ENCODE data around the gene VAMP1. TPM values are rescaled to one million over a fixed set of nuclear protein-coding genes. Genes with fewer than 3 reads are reported as not detected.
A peak's percentile ranks its signal among the peaks of the same experiment; 100 is the strongest.

Gene VAMP1
- total and polyA plus RNA-seq, 2 experiments from 2014 or later = 13.9 to 16.1 TPM

DNA sequence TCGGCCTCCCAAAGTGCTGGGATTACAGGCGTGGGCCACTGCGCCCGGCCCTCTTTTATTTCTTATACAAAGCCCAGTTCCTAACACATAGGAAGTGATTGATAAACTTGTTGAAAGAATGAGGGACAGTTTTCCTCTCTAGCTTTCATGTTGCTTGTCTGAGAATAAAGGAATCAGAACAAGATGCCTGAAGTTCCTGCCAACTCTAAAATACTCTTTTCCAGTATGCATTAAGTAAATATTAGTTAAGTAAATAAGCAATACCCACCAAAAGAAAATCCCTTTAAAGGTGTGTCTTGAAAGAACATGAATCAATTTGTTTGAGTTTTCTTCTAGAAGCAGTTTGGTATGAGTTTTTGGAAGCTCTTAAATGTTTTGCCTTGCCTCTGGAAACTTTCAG lies 50.1 kb downstream of the VAMP1 start:
- Mint-ChIP-seq H3K27me3 (ENCODE audit: insufficient read depth, low read depth, poor library complexity) (peaks cover 8% of the 10 kb centered on the region), H3K4me3 (no peak overlapping the region), H3K36me3 (ENCODE audit: low read depth) (no peaks in the 10 kb centered on the region), H3K27ac (no peak overlapping the region), H3K9me3 (no peaks in the 10 kb centered on the region), H3K4me1 (peaks cover 5% of the 10 kb centered on the region; the same call in 2 of the 3 replicates)
- Histone ChIP-seq H3K4me3 (no peak overlapping the region), H3K36me3 (ENCODE audit: insufficient read depth) (no peaks in the 10 kb centered on the region), H3K27me3 (ENCODE audit: insufficient read depth) (no peaks in the 10 kb centered on the region), H3K4me1 (ENCODE audit: insufficient read depth) (no peaks in the 10 kb centered on the region), H3K9me2 (ENCODE audit: insufficient read depth) (no peaks in the 10 kb centered on the region), H3F3A (replicated peaks; ENCODE audit: low read depth) (no peaks in the 10 kb centered on the region), H3K27ac (ENCODE audit: low read depth) (no peak overlapping the region), H3K4me2 (no peak overlapping the region), H3K79me2 (replicated peaks; ENCODE audit: insufficient read depth) (no peaks in the 10 kb centered on the region), H2AFZ (0 out of 2 replicates have a peak overlapping the region, but pooled peaks have one; percentile 29), H4K20me1 (replicated peaks; ENCODE audit: insufficient read depth) (no peaks in the 10 kb centered on the region)
- DNase-seq (ENCODE audit: low spot score) (no peak), ATAC-seq (no peak)
- TF ChIP-seq EZH2phosphoT487 (IDR thresholded peaks at IDR 0.05; ENCODE audit: unreplicated experiment) = no peak
- TF ChIP-seq, protein P1, sequence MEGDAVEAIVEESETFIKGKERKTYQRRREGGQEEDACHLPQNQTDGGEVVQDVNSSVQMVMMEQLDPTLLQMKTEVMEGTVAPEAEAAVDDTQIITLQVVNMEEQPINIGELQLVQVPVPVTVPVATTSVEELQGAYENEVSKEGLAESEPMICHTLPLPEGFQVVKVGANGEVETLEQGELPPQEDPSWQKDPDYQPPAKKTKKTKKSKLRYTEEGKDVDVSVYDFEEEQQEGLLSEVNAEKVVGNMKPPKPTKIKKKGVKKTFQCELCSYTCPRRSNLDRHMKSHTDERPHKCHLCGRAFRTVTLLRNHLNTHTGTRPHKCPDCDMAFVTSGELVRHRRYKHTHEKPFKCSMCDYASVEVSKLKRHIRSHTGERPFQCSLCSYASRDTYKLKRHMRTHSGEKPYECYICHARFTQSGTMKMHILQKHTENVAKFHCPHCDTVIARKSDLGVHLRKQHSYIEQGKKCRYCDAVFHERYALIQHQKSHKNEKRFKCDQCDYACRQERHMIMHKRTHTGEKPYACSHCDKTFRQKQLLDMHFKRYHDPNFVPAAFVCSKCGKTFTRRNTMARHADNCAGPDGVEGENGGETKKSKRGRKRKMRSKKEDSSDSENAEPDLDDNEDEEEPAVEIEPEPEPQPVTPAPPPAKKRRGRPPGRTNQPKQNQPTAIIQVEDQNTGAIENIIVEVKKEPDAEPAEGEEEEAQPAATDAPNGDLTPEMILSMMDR (conservative IDR thresholded peaks at IDR 0.05; ENCODE audit: low read depth in 2 of 2) = no peak
- no peak for TF ChIP-seq REST (IDR thresholded peaks at IDR 0.05; ENCODE audit: unreplicated experiment)
- no peak for TF ChIP-seq NANOG (IDR thresholded peaks at IDR 0.05; ENCODE audit: borderline replicate concordance)
- no peak for TF ChIP-seq STAT1 (IDR thresholded peaks at IDR 0.05; ENCODE audit: unreplicated experiment)

DNA sequence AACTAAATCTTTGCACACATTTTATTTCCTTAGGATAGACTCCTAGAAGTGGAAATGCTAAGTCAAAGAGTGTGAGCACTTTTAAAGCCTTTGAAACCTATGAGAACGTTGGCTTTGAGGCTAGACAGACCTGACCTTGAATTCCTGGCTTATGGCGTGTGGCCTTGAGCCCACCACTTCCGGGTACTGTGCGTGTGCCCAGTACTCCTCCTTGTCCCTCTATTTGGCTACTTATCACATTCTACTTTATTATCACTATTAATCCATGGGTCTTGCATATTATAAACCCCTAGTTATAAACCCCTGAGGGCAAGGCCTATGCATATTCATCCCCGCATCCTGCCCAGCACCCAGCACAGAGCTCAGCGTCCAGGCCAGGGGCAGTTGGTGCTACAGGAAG lies 51.7 kb downstream of the VAMP1 start:
- Mint-ChIP-seq H3K36me3 (ENCODE audit: low read depth) (no peaks in the 10 kb centered on the region), H3K27me3 (ENCODE audit: insufficient read depth, low read depth, poor library complexity) (peaks cover 6% of the 10 kb centered on the region), H3K9me3 (no peaks in the 10 kb centered on the region), H3K4me3 (no peak overlapping the region), H3K27ac (no peak overlapping the region), H3K4me1 (no peaks in the 10 kb centered on the region; the same call in 2 of the 3 replicates)
- ATAC-seq (no peak), DNase-seq (ENCODE audit: low spot score) (no peak)
- no peaks in the 10 kb centered on the region for H3K79me2 ChIP-seq (replicated peaks; ENCODE audit: insufficient read depth)
- H3K27me3 ChIP-seq (ENCODE audit: insufficient read depth) = no peaks in the 10 kb centered on the region
- no peak overlapping the region for H3K27ac ChIP-seq (ENCODE audit: low read depth)
- no peaks in the 10 kb centered on the region for H3K9me2 ChIP-seq (ENCODE audit: insufficient read depth)
- no peaks in the 10 kb centered on the region for H3F3A ChIP-seq (replicated peaks; ENCODE audit: low read depth)
- no peak overlapping the region for H3K4me3 ChIP-seq
- no peaks in the 10 kb centered on the region for H3K4me1 ChIP-seq (ENCODE audit: insufficient read depth)
- H4K20me1 ChIP-seq (replicated peaks; ENCODE audit: insufficient read depth) = no peaks in the 10 kb centered on the region
- H3K36me3 ChIP-seq (ENCODE audit: insufficient read depth) = no peaks in the 10 kb centered on the region
- H2AFZ ChIP-seq = no peak overlapping the region
- H3K4me2 ChIP-seq = no peak overlapping the region
- TF ChIP-seq, protein P2, sequence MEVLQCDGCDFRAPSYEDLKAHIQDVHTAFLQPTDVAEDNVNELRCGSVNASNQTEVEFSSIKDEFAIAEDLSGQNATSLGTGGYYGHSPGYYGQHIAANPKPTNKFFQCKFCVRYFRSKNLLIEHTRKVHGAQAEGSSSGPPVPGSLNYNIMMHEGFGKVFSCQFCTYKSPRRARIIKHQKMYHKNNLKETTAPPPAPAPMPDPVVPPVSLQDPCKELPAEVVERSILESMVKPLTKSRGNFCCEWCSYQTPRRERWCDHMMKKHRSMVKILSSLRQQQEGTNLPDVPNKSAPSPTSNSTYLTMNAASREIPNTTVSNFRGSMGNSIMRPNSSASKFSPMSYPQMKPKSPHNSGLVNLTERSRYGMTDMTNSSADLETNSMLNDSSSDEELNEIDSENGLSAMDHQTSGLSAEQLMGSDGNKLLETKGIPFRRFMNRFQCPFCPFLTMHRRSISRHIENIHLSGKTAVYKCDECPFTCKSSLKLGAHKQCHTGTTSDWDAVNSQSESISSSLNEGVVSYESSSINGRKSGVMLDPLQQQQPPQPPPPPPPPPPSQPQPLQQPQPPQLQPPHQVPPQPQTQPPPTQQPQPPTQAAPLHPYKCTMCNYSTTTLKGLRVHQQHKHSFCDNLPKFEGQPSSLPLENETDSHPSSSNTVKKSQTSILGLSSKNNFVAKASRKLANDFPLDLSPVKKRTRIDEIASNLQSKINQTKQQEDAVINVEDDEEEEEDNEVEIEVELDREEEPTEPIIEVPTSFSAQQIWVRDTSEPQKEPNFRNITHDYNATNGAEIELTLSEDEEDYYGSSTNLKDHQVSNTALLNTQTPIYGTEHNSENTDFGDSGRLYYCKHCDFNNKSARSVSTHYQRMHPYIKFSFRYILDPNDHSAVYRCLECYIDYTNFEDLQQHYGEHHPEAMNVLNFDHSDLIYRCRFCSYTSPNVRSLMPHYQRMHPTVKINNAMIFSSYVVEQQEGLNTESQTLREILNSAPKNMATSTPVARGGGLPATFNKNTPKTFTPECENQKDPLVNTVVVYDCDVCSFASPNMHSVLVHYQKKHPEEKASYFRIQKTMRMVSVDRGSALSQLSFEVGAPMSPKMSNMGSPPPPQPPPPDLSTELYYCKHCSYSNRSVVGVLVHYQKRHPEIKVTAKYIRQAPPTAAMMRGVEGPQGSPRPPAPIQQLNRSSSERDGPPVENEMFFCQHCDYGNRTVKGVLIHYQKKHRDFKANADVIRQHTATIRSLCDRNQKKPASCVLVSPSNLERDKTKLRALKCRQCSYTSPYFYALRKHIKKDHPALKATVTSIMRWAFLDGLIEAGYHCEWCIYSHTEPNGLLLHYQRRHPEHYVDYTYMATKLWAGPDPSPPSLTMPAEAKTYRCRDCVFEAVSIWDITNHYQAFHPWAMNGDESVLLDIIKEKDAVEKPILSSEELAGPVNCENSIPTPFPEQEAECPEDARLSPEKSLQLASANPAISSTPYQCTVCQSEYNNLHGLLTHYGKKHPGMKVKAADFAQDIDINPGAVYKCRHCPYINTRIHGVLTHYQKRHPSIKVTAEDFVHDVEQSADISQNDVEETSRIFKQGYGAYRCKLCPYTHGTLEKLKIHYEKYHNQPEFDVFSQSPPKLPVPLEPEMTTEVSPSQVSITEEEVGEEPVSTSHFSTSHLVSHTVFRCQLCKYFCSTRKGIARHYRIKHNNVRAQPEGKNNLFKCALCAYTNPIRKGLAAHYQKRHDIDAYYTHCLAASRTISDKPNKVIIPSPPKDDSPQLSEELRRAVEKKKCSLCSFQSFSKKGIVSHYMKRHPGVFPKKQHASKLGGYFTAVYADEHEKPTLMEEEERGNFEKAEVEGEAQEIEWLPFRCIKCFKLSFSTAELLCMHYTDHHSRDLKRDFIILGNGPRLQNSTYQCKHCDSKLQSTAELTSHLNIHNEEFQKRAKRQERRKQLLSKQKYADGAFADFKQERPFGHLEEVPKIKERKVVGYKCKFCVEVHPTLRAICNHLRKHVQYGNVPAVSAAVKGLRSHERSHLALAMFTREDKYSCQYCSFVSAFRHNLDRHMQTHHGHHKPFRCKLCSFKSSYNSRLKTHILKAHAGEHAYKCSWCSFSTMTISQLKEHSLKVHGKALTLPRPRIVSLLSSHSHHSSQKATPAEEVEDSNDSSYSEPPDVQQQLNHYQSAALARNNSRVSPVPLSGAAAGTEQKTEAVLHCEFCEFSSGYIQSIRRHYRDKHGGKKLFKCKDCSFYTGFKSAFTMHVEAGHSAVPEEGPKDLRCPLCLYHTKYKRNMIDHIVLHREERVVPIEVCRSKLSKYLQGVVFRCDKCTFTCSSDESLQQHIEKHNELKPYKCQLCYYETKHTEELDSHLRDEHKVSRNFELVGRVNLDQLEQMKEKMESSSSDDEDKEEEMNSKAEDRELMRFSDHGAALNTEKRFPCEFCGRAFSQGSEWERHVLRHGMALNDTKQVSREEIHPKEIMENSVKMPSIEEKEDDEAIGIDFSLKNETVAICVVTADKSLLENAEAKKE (CRISPR knock-in tag; IDR thresholded peaks at IDR 0.05) = no peak
- TF ChIP-seq ETS1 (IDR thresholded peaks at IDR 0.05) = no peak

Measured in GM23338 (cell line).